ENCODE data around the gene WASHC3.

Gene WASHC3

DNA sequence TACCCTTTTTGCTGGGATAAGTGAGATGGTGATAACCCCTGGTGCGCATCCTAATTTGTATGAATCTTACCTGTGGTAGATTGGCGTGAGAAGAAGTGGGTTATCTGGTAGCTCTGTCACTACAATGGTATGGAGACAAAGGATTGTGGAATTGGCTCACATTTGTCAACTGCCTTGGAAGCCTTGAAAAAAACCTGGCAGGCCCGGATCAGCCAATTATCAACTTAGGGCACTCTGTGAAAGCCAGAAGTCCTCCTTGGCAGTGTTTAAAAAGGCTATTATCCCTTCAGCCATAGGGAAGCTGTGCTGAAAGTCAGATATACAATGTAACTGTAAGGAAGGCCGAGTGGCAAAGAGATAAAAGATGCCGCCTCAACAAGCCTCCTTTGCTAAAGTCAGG, 56.5 kb downstream of the WASHC3 start:
- ATAC-seq: no peak
- no peak for TF ChIP-seq TCF4 (CRISPR knock-in tag; IDR thresholded peaks at IDR 0.05; ENCODE audit: borderline replicate concordance)
- TF ChIP-seq ZFP3 (CRISPR knock-in tag; IDR thresholded peaks at IDR 0.05): no peak
- no peak for TF ChIP-seq ZNF565 (CRISPR knock-in tag; conservative IDR thresholded peaks at IDR 0.05; ENCODE audit: low read depth)
- no peak for TF ChIP-seq ISL1 (CRISPR knock-in tag; IDR thresholded peaks at IDR 0.05)
- TF ChIP-seq RARB (CRISPR knock-in tag; IDR thresholded peaks at IDR 0.05): no peak
- TF ChIP-seq GLIS3 (CRISPR knock-in tag; IDR thresholded peaks at IDR 0.05): no peak
- TF ChIP-seq CSDC2 (CRISPR knock-in tag; IDR thresholded peaks at IDR 0.05): no peak
- TF ChIP-seq ARNTL (CRISPR knock-in tag; IDR thresholded peaks at IDR 0.05; ENCODE audit: borderline replicate concordance, low read depth): no peak
- TF ChIP-seq BACH2 (CRISPR knock-in tag; IDR thresholded peaks at IDR 0.05; ENCODE audit: borderline replicate concordance): no peak
- no peak for TF ChIP-seq CSRNP3 (CRISPR knock-in tag; IDR thresholded peaks at IDR 0.05)
- TF ChIP-seq ZC3H10 (CRISPR knock-in tag; IDR thresholded peaks at IDR 0.05): no peak
- no peak for TF ChIP-seq OSR1 (CRISPR knock-in tag; IDR thresholded peaks at IDR 0.05)
- TF ChIP-seq TSHZ2 (CRISPR knock-in tag; IDR thresholded peaks at IDR 0.05): no peak
- TF ChIP-seq PATZ1 (CRISPR knock-in tag; IDR thresholded peaks at IDR 0.05; ENCODE audit: borderline replicate concordance): no peak
- TF ChIP-seq, protein P1, sequence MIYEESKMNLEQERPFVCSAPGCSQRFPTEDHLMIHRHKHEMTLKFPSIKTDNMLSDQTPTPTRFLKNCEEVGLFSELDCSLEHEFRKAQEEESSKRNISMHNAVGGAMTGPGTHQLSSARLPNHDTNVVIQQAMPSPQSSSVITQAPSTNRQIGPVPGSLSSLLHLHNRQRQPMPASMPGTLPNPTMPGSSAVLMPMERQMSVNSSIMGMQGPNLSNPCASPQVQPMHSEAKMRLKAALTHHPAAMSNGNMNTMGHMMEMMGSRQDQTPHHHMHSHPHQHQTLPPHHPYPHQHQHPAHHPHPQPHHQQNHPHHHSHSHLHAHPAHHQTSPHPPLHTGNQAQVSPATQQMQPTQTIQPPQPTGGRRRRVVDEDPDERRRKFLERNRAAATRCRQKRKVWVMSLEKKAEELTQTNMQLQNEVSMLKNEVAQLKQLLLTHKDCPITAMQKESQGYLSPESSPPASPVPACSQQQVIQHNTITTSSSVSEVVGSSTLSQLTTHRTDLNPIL (CRISPR knock-in tag; IDR thresholded peaks at IDR 0.05; ENCODE audit: low read depth): no peak
- no peak for TF ChIP-seq ZFP30 (CRISPR knock-in tag; IDR thresholded peaks at IDR 0.05)
- no peak for TF ChIP-seq ZNF8 (CRISPR knock-in tag; IDR thresholded peaks at IDR 0.05)

DNA sequence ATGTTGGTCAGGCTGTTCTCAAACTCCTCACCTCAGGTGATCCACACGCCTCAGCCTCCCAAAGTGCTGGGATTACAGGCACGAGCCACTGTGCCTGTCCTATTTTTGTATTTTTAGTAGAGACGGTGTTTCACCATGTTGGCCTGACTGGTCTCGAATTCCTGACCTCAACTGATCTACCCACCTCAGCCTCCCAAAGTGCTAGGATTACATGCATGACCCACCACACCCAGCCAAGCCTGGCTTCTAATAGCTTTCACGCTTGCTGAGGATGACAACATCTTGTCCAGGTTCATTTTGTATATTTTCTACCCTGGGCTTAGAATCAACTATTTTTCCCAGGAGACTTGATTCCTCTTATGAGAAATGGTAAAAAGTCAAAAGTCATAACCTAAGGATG, 64.7 kb downstream of the WASHC3 start:
- no peak for TF ChIP-seq SNAI2 (CRISPR knock-in tag; IDR thresholded peaks at IDR 0.05)
- no peak for TF ChIP-seq PATZ1 (CRISPR knock-in tag; IDR thresholded peaks at IDR 0.05; ENCODE audit: borderline replicate concordance)
- no peak for TF ChIP-seq ZNF70 (CRISPR knock-in tag; IDR thresholded peaks at IDR 0.05)
- no peak for TF ChIP-seq BACH2 (CRISPR knock-in tag; IDR thresholded peaks at IDR 0.05; ENCODE audit: borderline replicate concordance)
- TF ChIP-seq ZC3H10 (CRISPR knock-in tag; IDR thresholded peaks at IDR 0.05): no peak
- no peak for TF ChIP-seq CSDC2 (CRISPR knock-in tag; IDR thresholded peaks at IDR 0.05)
- no peak for TF ChIP-seq TCF4 (CRISPR knock-in tag; IDR thresholded peaks at IDR 0.05; ENCODE audit: borderline replicate concordance)
- TF ChIP-seq ZNF565 (CRISPR knock-in tag; conservative IDR thresholded peaks at IDR 0.05; ENCODE audit: low read depth): no peak
- ATAC-seq: no peak

DNA sequence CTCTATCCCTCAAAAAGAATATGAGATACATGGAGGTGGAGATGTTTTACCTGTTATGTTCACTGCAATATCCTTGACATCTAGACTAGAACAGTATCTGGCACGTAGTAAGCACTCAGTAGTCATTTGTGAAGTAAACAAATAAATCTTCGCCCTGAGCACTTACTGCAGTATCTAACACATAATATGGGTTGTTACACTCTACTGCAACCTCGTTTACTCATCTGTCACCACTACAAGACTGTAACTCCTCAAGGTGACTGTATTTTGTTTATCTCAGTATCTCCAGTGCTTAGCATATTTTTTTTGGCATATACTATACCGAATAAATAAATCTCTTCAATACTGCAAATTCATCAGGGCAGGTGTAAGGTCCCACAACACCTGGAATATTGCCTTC, 66.1 kb downstream of the WASHC3 start:
- no peak for ATAC-seq
- TF ChIP-seq ISL1 (CRISPR knock-in tag; IDR thresholded peaks at IDR 0.05): no peak
- no peak for TF ChIP-seq TSHZ2 (CRISPR knock-in tag; IDR thresholded peaks at IDR 0.05)
- TF ChIP-seq SNAI2 (CRISPR knock-in tag; IDR thresholded peaks at IDR 0.05): no peak
- no peak for TF ChIP-seq PPARA (CRISPR knock-in tag; IDR thresholded peaks at IDR 0.05; ENCODE audit: borderline replicate concordance)
- TF ChIP-seq, protein P1 (CRISPR knock-in tag; IDR thresholded peaks at IDR 0.05; ENCODE audit: low read depth): no peak
- no peak for TF ChIP-seq CSDC2 (CRISPR knock-in tag; IDR thresholded peaks at IDR 0.05)
- TF ChIP-seq ZC3H10 (CRISPR knock-in tag; IDR thresholded peaks at IDR 0.05): no peak
- no peak for TF ChIP-seq ZNF565 (CRISPR knock-in tag; conservative IDR thresholded peaks at IDR 0.05; ENCODE audit: low read depth)
- TF ChIP-seq ARNTL (CRISPR knock-in tag; IDR thresholded peaks at IDR 0.05; ENCODE audit: borderline replicate concordance, low read depth): no peak
- TF ChIP-seq BACH2 (CRISPR knock-in tag; IDR thresholded peaks at IDR 0.05; ENCODE audit: borderline replicate concordance): no peak
- TF ChIP-seq GLIS3 (CRISPR knock-in tag; IDR thresholded peaks at IDR 0.05): no peak
- no peak for TF ChIP-seq ZNF8 (CRISPR knock-in tag; IDR thresholded peaks at IDR 0.05)
- TF ChIP-seq, protein P2, sequence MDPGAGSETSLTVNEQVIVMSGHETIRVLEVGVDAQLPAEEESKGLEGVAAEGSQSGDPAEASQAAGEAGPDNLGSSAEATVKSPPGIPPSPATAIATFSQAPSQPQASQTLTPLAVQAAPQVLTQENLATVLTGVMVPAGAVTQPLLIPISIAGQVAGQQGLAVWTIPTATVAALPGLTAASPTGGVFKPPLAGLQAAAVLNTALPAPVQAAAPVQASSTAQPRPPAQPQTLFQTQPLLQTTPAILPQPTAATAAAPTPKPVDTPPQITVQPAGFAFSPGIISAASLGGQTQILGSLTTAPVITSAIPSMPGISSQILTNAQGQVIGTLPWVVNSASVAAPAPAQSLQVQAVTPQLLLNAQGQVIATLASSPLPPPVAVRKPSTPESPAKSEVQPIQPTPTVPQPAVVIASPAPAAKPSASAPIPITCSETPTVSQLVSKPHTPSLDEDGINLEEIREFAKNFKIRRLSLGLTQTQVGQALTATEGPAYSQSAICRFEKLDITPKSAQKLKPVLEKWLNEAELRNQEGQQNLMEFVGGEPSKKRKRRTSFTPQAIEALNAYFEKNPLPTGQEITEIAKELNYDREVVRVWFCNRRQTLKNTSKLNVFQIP (CRISPR knock-in tag; IDR thresholded peaks at IDR 0.05; ENCODE audit: borderline replicate concordance, low read depth): no peak
